Measurements from ENCODE around the gene FAM117A. TPM values are rescaled to one million over a fixed set of nuclear protein-coding genes. Genes with fewer than 3 reads are reported as not detected.
"Not testable (repeated sequence)": the region's sequence is repeated elsewhere in the genome, so short reads cannot be mapped to it uniquely, and the experiment has no call there.

Gene FAM117A
- total and polyA plus RNA-seq, 2 donors from 2014 or later, result 11.1 to 12.9 TPM

DNA sequence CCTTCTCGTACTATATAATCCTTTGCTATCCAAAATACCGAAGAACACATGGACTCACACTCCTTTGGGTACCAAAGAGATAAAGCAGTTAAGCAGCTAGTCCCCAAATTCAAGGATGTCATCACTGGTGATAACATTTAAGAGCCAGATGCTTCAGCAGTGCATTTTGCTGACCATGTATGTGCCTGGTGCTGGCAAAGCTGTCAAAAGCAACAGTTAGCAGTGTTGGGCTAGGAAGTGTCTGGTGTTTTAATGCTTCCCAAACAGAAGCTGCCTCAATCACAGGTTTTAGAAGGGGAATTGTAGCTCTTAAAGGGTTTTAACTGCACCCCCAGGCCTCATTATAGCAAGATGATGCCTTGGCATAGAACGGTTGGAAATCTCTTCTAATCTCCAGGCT is 4.7 kb downstream of the FAM117A start:
- no peak for TF ChIP-seq CTCF (IDR thresholded peaks at IDR 0.05; ENCODE audit: borderline replicate concordance, extremely low read depth, insufficient read depth)
- no peaks in the 10 kb centered on the region for H3K27me3 ChIP-seq (ENCODE audit: control insufficient read depth, insufficient read depth, low read length)
- intact Hi-C loops (cut with DNase I), result no loop called here
- H3K27ac ChIP-seq (ENCODE audit: low read depth in 2 of 2, low read length in 2 of 2), result no peak overlapping the region
- H3K36me3 ChIP-seq (ENCODE audit: control insufficient read depth in 2 of 3, insufficient read depth in 3 of 3, low read length in 3 of 3), result no peaks in the 10 kb centered on the region
- H3K4me1 ChIP-seq (ENCODE audit: control insufficient read depth in 2 of 3, insufficient read depth in 2 of 3, low read depth in 1 of 3, low read length in 3 of 3), result peaks cover 0 to 7% (median 2%) of the 10 kb centered on the region in 3 donors
- no peaks in the 10 kb centered on the region for H3K9me3 ChIP-seq (ENCODE audit: control insufficient read depth in 2 of 3, insufficient read depth in 1 of 3, low read length in 3 of 3)
- no peak overlapping the region for H3K4me3 ChIP-seq (ENCODE audit: low read length in 3 of 3)
- FAIRE-seq (no peak), DNase-seq (no peak)
- H3K9ac ChIP-seq (ENCODE audit: low read length in 3 of 3), result no peak overlapping the region

- H3K36me3 ChIP-seq (ENCODE audit: control insufficient read depth in 2 of 3, insufficient read depth in 3 of 3, low read length in 3 of 3); H3K27ac ChIP-seq (ENCODE audit: low read depth in 2 of 2, low read length in 2 of 2); H3K9me3 ChIP-seq (ENCODE audit: control insufficient read depth in 2 of 3, insufficient read depth in 1 of 3, low read length in 3 of 3); H3K4me1 ChIP-seq (ENCODE audit: control insufficient read depth in 2 of 3, insufficient read depth in 2 of 3, low read depth in 1 of 3, low read length in 3 of 3); FAIRE-seq; H3K4me3 ChIP-seq (ENCODE audit: low read length in 3 of 3); intact Hi-C loops (cut with DNase I); H3K9ac ChIP-seq (ENCODE audit: low read length in 3 of 3); H3K27me3 ChIP-seq (ENCODE audit: control insufficient read depth, insufficient read depth, low read length); DNase-seq: not testable (repeated sequence)
Measured at GRCh38 chr17:49758464-49759010, 5.4 kb downstream of the FAM117A start.

DNA sequence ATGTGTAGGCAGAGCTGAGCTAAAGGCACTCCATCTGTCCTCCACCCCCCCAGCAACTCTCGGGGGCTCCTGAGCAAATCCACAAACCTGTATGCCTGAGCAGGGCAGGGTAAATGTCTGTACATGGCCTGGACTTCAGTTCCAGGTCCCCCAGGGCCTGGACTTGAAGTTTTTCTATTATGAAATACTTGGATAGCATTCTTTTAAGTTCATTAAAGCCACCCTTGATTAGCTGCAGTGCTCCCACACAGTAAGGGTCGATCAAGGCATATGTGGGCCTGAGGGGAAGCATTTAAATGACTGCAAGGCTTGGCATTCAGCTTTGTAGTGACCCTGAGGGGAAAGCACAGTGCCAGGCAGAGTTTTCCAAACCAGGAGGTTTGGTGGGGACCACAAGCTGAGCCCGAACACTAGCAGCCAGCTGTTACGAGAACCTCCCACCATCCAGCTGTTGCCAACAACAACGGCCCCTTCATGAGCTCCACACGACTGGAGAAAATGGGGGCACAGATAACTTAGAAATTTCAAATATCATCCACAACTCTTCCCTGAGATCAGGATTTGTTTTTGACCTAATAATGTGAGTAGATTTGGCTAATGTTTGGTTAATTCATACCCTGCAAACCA is 6.7 kb downstream of the FAM117A start:
- TF ChIP-seq CTCF (IDR thresholded peaks at IDR 0.05; ENCODE audit: borderline replicate concordance, extremely low read depth, insufficient read depth), result no peak
- no peaks in the 10 kb centered on the region for H3K9me3 ChIP-seq (ENCODE audit: control insufficient read depth in 2 of 3, insufficient read depth in 1 of 3, low read length in 3 of 3)
- FAIRE-seq, result no peak
- intact Hi-C loops (cut with DNase I), result no loop called here
- H3K4me1 ChIP-seq (ENCODE audit: control insufficient read depth in 2 of 3, insufficient read depth in 2 of 3, low read depth in 1 of 3, low read length in 3 of 3), result peaks cover 0 to 2% (median under 1%) of the 10 kb centered on the region in 3 donors
- H3K27ac ChIP-seq (ENCODE audit: low read depth in 2 of 2, low read length in 2 of 2), result no peak overlapping the region
- H3K9ac ChIP-seq (ENCODE audit: low read length in 3 of 3), result no peak overlapping the region
- no peak for DNase-seq
- no peaks in the 10 kb centered on the region for H3K27me3 ChIP-seq (ENCODE audit: control insufficient read depth, insufficient read depth, low read length)
- H3K4me3 ChIP-seq (ENCODE audit: low read length in 3 of 3), result no peak overlapping the region
- H3K36me3 ChIP-seq (ENCODE audit: control insufficient read depth in 2 of 3, insufficient read depth in 3 of 3, low read length in 3 of 3), result no peaks in the 10 kb centered on the region

DNA sequence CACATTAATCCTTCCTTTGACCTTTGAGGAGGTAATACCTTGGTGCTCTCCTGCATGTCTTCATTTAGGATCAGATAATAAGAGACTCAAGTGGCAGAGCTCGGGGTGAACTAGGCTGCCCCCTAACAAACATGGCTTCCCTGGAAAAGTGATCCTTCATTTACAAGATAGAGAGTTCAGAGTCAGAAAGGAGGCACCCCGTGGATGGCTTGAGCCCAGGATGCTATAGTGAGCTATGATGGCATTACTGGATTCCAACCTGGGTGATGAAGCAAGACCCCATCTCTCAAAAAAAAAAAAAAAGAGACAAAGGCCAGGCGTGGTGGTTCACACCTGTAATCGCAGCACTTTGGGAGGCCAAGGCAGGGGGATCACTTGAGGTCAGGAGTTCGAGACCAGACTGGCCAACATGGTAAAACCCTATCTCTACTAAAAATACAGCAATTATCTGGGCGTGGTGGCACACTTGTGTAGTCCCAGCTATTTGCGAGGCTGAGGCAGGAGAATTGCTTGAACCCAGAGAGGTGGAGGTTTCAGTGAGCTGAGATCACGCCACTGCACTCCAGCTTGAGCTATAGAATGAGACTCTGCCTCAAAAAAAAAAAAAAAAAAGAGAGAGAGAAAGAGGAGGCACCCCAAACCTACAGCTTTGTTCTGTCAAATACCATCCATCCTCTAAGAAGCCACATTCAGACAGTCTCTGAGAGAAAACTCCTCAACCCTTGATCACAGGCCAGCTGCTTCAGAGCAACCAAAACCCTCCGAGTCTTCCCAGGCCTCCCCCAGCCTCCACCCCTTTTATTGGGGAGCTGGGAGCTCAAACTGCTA is 7.4 kb downstream of the FAM117A start:
- H3K9ac ChIP-seq (ENCODE audit: low read length in 3 of 3), result no peak overlapping the region
- FAIRE-seq, result no peak
- no peak overlapping the region for H3K27ac ChIP-seq (ENCODE audit: low read depth in 2 of 2, low read length in 2 of 2)

More for the DNA sequence above, 7.4 kb downstream of the FAM117A start:
- DNase-seq, result no peak
- Histone ChIP-seq H3K9me3 (ENCODE audit: control insufficient read depth in 2 of 3, insufficient read depth in 1 of 3, low read length in 3 of 3) (no peaks in the 10 kb centered on the region), H3K4me3 (ENCODE audit: low read length in 3 of 3) (no peak overlapping the region), H3K36me3 (ENCODE audit: control insufficient read depth in 2 of 3, insufficient read depth in 3 of 3, low read length in 3 of 3) (no peaks in the 10 kb centered on the region), H3K27me3 (ENCODE audit: control insufficient read depth, insufficient read depth, low read length) (no peaks in the 10 kb centered on the region), H3K4me1 (ENCODE audit: control insufficient read depth in 2 of 3, insufficient read depth in 2 of 3, low read depth in 1 of 3, low read length in 3 of 3) (peaks cover 0 to 2% (median 0%) of the 10 kb centered on the region in 3 donors)
- intact Hi-C loops (cut with DNase I), result no loop called here
- TF ChIP-seq CTCF (IDR thresholded peaks at IDR 0.05; ENCODE audit: borderline replicate concordance, extremely low read depth, insufficient read depth), result no peak

All from kidney (tissue), 14 donors.